Epithelial cell of proximal tubule (primary cell): ENCODE results near the gene FGD2. TPM values are rescaled to one million over a fixed set of nuclear protein-coding genes. Genes with fewer than 3 reads are reported as not detected.

Source experiments
- DNase-seq: peaks from one replicate; pipeline ENCODE4 v3.0.0-alpha.2; 2011; ENCODE audit warnings: low read depth
- H3K4me3 ChIP-seq: 2 replicates; pipeline ENCODE4 v1.5.1; 2011; ENCODE audit warnings: low read depth, mild to moderate bottlenecking, low read length
- CTCF ChIP-seq: conservative IDR thresholded peaks from 2 replicates; pipeline ENCODE4 v1.5.1; 2012; ENCODE audit warnings: low read depth, mild to moderate bottlenecking, low read length
- total RNA-seq: library from RNA; depleted of rRNA; stranded (reverse); fragments of >200 nt; gene quantifications from 2 replicates; pipeline ENCODE4 v1.2.3, GENCODE V29; 2015

The FGD2 gene
- total RNA-seq, 1 donor from 2014 or later = not detected

GRCh38 chr6:36998723-36999038 lies 6.8 kb upstream of the FGD2 start:
- no peak for TF ChIP-seq CTCF
- H3K4me3 ChIP-seq = no peak overlapping the region
- DNase-seq = no peak

GRCh38 chr6:36999061-36999750 lies 6.2 kb upstream of the FGD2 start:
- TF ChIP-seq CTCF = no peak
- H3K4me3 ChIP-seq = no peak overlapping the region
- no peak for DNase-seq

- no peak for TF ChIP-seq CTCF
- no peak for DNase-seq
- no peak overlapping the region for H3K4me3 ChIP-seq
These were observed 5.7 kb upstream of the FGD2 start for GRCh38 chr6:36999751-37000125.

- TF ChIP-seq CTCF = no peak
- DNase-seq = no peak
- H3K4me3 ChIP-seq = no peak overlapping the region
These were observed 1.1 kb upstream of the FGD2 start for GRCh38 chr6:37004044-37004980.

- no peak overlapping the region for H3K4me3 ChIP-seq
- DNase-seq = no peak
- no peak for TF ChIP-seq CTCF
These were observed 542 bp downstream of the FGD2 start for GRCh38 chr6:37005827-37006567.

- no peak for TF ChIP-seq CTCF
- no peak overlapping the region for H3K4me3 ChIP-seq
- no peak for DNase-seq
These were observed 1.4 kb downstream of the FGD2 start for GRCh38 chr6:37006793-37007339.
